PC-9 (cell line): ENCODE results near the gene UBAP2.

Experiments used
- EZH2 ChIP-seq: fragments of 200-600 bp; sonication (generic); IDR thresholded peaks from 2 replicates; pipeline ENCODE4 v1.8.0; 2017; ENCODE audit warnings: antibody characterized with exemption, low read depth
- TF ChIP-seq, protein P1 (sequence below): fragments of 200-600 bp; sonication (generic); conservative IDR thresholded peaks from 2 replicates; pipeline ENCODE4 v1.6.1; 2017; ENCODE audit warnings: mixed run types, antibody characterized with exemption, mild to moderate bottlenecking, moderate library complexity

DNA sequence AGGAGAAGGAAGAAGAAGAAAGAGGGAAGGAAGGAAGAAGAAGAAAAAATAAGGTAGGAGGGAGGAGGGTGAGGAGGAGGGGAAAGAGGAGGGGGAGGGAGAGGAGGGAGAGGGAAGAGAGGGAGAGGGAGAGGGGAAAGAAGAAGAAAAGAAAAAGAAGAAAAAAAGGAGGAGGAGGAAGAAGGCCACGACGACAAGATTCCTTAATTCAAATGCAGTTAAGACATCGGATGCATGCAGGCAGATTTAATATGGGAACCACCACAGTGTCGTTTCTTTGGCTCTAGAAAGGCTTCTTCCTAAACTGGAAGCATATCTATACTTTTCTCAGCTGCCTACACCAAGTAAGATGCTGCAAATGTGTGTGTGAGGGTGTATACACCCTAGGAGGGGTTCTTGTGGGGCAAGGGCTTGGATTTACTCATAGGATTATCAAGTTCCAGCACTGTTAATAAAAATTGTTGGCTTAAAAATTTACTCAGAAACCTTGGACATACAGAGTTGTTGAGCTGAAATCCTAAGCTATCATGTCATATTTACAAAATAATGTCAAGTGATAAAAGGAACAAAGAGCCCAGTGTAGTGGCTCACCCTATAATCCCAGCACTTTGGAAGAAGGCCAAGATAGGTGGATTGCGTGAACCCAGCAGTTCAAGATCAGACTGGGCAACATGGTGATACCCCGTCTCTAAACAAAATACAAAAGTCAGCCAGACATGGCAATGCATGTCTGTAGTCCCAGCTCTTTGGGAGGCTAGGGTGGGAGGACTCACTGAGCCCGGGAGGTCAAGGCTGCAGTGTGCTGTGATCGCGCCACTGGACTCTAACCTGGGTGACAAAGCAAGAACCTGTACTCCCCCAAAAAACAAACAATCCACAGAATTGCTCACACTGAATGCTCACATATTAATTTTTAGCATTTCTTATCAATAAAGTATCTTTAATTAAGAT lies 108.5 kb downstream of the UBAP2 start:
- TF ChIP-seq, protein P1, sequence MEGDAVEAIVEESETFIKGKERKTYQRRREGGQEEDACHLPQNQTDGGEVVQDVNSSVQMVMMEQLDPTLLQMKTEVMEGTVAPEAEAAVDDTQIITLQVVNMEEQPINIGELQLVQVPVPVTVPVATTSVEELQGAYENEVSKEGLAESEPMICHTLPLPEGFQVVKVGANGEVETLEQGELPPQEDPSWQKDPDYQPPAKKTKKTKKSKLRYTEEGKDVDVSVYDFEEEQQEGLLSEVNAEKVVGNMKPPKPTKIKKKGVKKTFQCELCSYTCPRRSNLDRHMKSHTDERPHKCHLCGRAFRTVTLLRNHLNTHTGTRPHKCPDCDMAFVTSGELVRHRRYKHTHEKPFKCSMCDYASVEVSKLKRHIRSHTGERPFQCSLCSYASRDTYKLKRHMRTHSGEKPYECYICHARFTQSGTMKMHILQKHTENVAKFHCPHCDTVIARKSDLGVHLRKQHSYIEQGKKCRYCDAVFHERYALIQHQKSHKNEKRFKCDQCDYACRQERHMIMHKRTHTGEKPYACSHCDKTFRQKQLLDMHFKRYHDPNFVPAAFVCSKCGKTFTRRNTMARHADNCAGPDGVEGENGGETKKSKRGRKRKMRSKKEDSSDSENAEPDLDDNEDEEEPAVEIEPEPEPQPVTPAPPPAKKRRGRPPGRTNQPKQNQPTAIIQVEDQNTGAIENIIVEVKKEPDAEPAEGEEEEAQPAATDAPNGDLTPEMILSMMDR, result no peak
- no peak for TF ChIP-seq EZH2
